Gastrocnemius medialis (tissue), 4 donors: ENCODE data around the gene NEDD4L.

Source experiments
- POLR2A ChIP-seq, 2 donors: fragments of 450-650 bp; IDR thresholded peaks; one replicate each; pipeline ENCODE4 v1.6.1; 2017; ENCODE audit warnings: antibody characterized with exemption in 2 of 2, mild to moderate bottlenecking in 2 of 2, moderate library complexity in 2 of 2
- TF ChIP-seq, protein P1 (sequence below), 5 experiments: fragments of 450-650 bp in 3 of 5; fragments of 200-600 bp in 2 of 5; sonication (generic) in 2 of 5; IDR thresholded peaks in 4 of 5; conservative IDR thresholded peaks in 1 of 5; 1 replicate in 4 of 5; 2 replicates in 1 of 5; pipeline ENCODE4 v1.5.1; 2016 to 2019; ENCODE audit warnings: antibody characterized with exemption in 5 of 5, mild to moderate bottlenecking in 3 of 5, moderate library complexity in 3 of 5

DNA sequence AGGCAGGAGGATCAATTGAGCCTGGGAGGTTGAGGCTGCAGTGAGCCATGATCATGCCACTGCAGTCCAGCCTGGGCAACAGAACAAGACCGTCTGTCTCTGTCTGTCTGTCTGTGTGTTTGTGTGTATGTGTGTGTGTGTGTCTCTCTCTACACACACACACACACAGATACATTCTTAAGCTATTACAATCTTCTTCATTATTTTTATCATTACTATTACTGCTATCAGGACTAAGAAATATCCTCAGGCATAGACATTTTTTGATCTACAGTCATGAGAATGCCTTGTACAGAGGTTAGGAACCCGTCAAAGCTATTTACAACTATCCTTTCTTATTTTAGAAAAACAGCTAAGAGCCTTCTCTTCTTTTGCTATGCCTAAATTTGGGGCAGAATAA, 207.4 kb downstream of the NEDD4L start:
- TF ChIP-seq, protein P1, sequence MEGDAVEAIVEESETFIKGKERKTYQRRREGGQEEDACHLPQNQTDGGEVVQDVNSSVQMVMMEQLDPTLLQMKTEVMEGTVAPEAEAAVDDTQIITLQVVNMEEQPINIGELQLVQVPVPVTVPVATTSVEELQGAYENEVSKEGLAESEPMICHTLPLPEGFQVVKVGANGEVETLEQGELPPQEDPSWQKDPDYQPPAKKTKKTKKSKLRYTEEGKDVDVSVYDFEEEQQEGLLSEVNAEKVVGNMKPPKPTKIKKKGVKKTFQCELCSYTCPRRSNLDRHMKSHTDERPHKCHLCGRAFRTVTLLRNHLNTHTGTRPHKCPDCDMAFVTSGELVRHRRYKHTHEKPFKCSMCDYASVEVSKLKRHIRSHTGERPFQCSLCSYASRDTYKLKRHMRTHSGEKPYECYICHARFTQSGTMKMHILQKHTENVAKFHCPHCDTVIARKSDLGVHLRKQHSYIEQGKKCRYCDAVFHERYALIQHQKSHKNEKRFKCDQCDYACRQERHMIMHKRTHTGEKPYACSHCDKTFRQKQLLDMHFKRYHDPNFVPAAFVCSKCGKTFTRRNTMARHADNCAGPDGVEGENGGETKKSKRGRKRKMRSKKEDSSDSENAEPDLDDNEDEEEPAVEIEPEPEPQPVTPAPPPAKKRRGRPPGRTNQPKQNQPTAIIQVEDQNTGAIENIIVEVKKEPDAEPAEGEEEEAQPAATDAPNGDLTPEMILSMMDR (IDR thresholded peaks at IDR 0.05 in 4 of 5, conservative IDR thresholded peaks at IDR 0.05 in 1 of 5): no peak
- no peak for TF ChIP-seq POLR2A (IDR thresholded peaks at IDR 0.05)
